Naive B cell (primary cell): ENCODE results near the gene DAZ2. TPM values are rescaled to one million over a fixed set of nuclear protein-coding genes. Genes with fewer than 3 reads are reported as not detected.
"Not testable (repeated sequence)": the region's sequence is repeated elsewhere in the genome, so short reads cannot be mapped to it uniquely, and the experiment has no call there.

Experiments used
- ATAC-seq, 2 donors: fragments of 150-1000 bp; cut with Tn5 transposase; 2 replicates each; pipeline ENCODE4 v1.10.0; 2021; ENCODE audit warnings: low read depth in 2 of 2, mild to moderate bottlenecking in 2 of 2, moderate library complexity in 2 of 2
- DNase-seq: peaks from one replicate; pipeline ENCODE4 v3.0.0; 2022
- H3K27ac Mint-ChIP-seq, 6 donors: one replicate each; pipeline ENCODE4 v1.8.0; 2020 to 2022; ENCODE audit warnings: mild to moderate bottlenecking in 6 of 6, mixed read lengths in 6 of 6, moderate library complexity in 5 of 6, inconsistent platforms in 2 of 6
- H3K27me3 Mint-ChIP-seq, 3 donors: one replicate each; pipeline ENCODE4 v1.8.0; 2021 to 2022; ENCODE audit warnings: mixed read lengths in 3 of 3, mild to moderate bottlenecking in 1 of 3
- H3K36me3 Mint-ChIP-seq, 2 donors: one replicate each; pipeline ENCODE4 v1.8.0; 2020 to 2022; ENCODE audit warnings: mixed read lengths in 2 of 2, inconsistent platforms in 1 of 2, mild to moderate bottlenecking in 1 of 2
- H3K4me1 Mint-ChIP-seq, 3 donors: one replicate each; pipeline ENCODE4 v1.8.0; 2020 to 2022; ENCODE audit warnings: mixed read lengths in 3 of 3, inconsistent platforms in 1 of 3, mild to moderate bottlenecking in 1 of 3, moderate library complexity in 1 of 3
- H3K4me3 Mint-ChIP-seq, 8 donors: one replicate each; pipeline ENCODE4 v1.8.0; 2020 to 2022; ENCODE audit warnings: mild to moderate bottlenecking in 8 of 8, mixed read lengths in 8 of 8, moderate library complexity in 8 of 8, inconsistent platforms in 2 of 8
- H3K9me3 Mint-ChIP-seq, 7 donors: one replicate each; pipeline ENCODE4 v1.8.0; 2020 to 2022; ENCODE audit warnings: mixed read lengths in 7 of 7, mild to moderate bottlenecking in 5 of 7, inconsistent platforms in 2 of 7, moderate library complexity in 1 of 7
- polyA plus RNA-seq, 6 donors: library from polyadenylated mRNA; unstranded; fragments of 300-500 nt; fragmentation: Illumina TruSeq; gene quantifications; one replicate each; pipeline ENCODE4 v1.2.3, GENCODE V29; 2021; ENCODE audit warnings: low read depth in 6 of 6

Gene DAZ2
- not detected for polyA plus RNA-seq

- H3K9me3 Mint-ChIP-seq, H3K36me3 Mint-ChIP-seq, H3K27me3 Mint-ChIP-seq, ATAC-seq, H3K27ac Mint-ChIP-seq, DNase-seq, H3K4me1 Mint-ChIP-seq, H3K4me3 Mint-ChIP-seq: not testable (repeated sequence)
Measured at GRCh38 chrY:23219233-23219632, at the start of gene DAZ2. Gene DAZ2, plus strand, starts transcription at chrY:23219533. Its CDS starts 208 bp downstream, at chrY:23219741.

- ATAC-seq, H3K4me1 Mint-ChIP-seq, H3K36me3 Mint-ChIP-seq, H3K4me3 Mint-ChIP-seq, DNase-seq, H3K9me3 Mint-ChIP-seq, H3K27ac Mint-ChIP-seq, H3K27me3 Mint-ChIP-seq: not testable (repeated sequence)
Measured at GRCh38 chrY:23198908-23199307, 20.4 kb upstream of the DAZ2 start, which contains the start of gene DAZ1. Gene DAZ1, minus strand, starts transcription at chrY:23199008. Its CDS starts 208 bp downstream, at chrY:23198800.

GRCh38 chrY:23207455-23207854, 11.9 kb upstream of the DAZ2 start:
- not testable (repeated sequence) for H3K27me3 Mint-ChIP-seq, H3K9me3 Mint-ChIP-seq, H3K4me3 Mint-ChIP-seq, ATAC-seq, H3K27ac Mint-ChIP-seq, H3K36me3 Mint-ChIP-seq, DNase-seq, H3K4me1 Mint-ChIP-seq

GRCh38 chrY:23209802-23210495, 9.4 kb upstream of the DAZ2 start:
- not testable (repeated sequence) for H3K27me3 Mint-ChIP-seq, H3K9me3 Mint-ChIP-seq, H3K4me1 Mint-ChIP-seq, ATAC-seq, H3K27ac Mint-ChIP-seq, DNase-seq, H3K36me3 Mint-ChIP-seq, H3K4me3 Mint-ChIP-seq

GRCh38 chrY:23210681-23211080, 8.7 kb upstream of the DAZ2 start:
- DNase-seq, H3K36me3 Mint-ChIP-seq, H3K27me3 Mint-ChIP-seq, H3K27ac Mint-ChIP-seq, H3K4me3 Mint-ChIP-seq, H3K4me1 Mint-ChIP-seq, ATAC-seq, H3K9me3 Mint-ChIP-seq: not testable (repeated sequence)

Other genes with a start within 250 kb of the DAZ2 start
- gene BPY2, start 235.3 kb upstream of the DAZ2 start, polyA plus RNA-seq = not detected
- not detected for gene DAZ1, start 20.5 kb upstream of the DAZ2 start, polyA plus RNA-seq